AG09319 (cell line): ENCODE measurements around the gene ZNF653.

Source experiments
- DNase-seq: peaks from one replicate; pipeline ENCODE4 v3.0.0-alpha.2; 2010; ENCODE audit warnings: low read depth; ENCODE audit errors: extremely low read depth
- TF ChIP-seq, protein P1 (sequence below): IDR thresholded peaks from 2 replicates; pipeline ENCODE4 v1.5.1; 2011; ENCODE audit warnings: low read depth, mild to moderate bottlenecking, inconsistent platforms, low read length, moderate library complexity

ZNF653 gene

GRCh38 chr19:11450570-11451326 lies 54.9 kb downstream of the ZNF653 start:
- TF ChIP-seq, protein P1, sequence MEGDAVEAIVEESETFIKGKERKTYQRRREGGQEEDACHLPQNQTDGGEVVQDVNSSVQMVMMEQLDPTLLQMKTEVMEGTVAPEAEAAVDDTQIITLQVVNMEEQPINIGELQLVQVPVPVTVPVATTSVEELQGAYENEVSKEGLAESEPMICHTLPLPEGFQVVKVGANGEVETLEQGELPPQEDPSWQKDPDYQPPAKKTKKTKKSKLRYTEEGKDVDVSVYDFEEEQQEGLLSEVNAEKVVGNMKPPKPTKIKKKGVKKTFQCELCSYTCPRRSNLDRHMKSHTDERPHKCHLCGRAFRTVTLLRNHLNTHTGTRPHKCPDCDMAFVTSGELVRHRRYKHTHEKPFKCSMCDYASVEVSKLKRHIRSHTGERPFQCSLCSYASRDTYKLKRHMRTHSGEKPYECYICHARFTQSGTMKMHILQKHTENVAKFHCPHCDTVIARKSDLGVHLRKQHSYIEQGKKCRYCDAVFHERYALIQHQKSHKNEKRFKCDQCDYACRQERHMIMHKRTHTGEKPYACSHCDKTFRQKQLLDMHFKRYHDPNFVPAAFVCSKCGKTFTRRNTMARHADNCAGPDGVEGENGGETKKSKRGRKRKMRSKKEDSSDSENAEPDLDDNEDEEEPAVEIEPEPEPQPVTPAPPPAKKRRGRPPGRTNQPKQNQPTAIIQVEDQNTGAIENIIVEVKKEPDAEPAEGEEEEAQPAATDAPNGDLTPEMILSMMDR, result no peak
- DNase-seq, result no peak

DNA sequence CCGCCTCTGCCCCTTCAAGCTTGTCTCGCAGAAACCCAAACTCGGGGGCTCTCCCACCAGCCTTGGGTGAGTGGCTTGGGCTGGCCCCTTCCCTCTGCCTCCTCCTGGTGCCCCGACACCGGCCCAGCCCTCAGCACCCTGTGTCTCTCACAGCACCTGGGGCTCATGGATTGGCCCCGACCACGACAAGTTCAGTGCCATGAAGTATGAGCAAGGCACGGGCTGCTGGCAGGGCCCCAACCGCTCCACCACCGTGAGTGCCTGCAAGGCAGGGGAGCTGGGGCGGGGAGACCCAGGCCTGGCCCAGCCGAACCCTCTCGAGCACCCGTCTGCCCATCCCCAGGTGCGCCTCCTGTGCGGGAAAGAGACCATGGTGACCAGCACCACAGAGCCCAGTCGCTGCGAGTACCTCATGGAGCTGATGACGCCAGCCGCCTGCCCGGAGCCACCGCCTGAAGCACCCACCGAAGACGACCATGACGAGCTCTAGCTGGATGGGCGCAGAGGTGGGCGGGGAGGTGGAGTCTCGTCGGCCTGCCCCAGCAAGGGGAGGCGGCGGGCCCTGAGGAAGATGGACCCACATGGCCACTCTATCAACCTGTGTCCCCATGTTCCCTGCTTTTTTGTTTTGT lies 56.6 kb downstream of the ZNF653 start:
- no peak for DNase-seq
- TF ChIP-seq, protein P1, result no peak

DNA sequence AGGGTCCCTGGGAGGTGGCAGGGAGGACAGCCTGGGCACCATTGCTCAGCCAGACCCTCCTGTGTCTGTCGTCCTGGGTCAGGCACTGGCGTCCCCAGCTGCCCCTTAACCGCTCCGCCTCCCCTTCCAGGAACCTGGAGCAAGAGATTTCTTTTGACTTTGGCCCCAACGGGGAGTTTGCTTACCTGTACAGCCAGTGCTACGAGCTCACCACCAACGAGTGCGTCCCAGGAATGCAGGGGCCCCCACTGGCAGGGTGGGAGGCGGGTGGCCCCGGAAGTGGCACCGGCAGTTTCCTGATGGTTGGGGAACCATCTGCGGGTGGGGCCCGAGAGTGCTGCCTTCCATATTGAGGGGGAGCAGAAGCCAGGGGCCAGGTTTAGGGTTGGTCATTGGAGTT lies 57.2 kb downstream of the ZNF653 start:
- DNase-seq, result no peak
- TF ChIP-seq, protein P1, result no peak

DNA sequence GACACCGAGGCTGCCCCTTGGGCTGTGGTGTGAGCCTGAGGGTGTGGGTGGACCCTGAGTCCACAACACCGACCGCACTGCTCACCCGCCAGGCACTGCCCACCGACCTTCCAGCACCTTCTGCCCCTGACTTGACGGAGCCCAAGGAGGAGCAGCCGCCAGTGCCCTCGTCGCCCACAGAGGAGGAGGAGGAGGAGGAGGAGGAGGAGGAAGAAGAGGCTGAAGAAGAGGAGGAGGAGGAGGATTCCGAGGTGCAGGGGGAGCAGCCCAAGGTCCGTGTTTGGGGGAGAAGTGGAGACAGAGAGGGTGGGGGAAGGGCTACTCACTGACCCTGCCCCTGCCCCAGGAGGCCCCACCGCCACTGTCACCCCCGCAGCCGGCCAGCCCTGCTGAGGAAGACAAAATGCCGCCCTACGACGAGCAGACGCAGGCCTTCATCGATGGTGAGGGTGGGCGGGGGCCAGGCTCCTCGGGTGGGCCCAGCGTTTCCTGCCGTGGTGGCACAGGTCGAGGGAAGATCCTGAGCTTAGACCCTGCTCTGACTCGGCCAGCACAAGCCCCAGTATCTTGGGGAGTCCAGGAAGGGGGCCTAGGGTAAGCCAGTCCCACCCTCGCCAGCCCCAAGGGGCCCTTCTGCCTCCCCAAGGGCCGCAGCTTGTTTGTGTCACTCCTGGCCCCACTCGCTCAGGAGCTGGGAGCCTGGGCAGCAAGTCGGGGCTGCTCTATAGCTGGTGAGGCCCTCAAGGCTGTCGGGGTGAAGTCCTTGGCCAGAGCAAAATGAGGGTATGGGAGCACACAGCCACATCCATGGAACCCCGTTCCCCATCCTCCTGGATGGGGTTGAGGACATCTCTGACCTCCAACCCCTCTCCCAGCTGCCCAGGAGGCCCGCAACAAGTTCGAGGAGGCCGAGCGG lies 58.0 kb downstream of the ZNF653 start:
- no peak for DNase-seq

GRCh38 chr19:11446652-11447301 lies 58.9 kb downstream of the ZNF653 start:
- TF ChIP-seq, protein P1, result peak; percentile 71

More for the DNA sequence above, 58.0 kb downstream of the ZNF653 start:
- TF ChIP-seq, protein P1, result no peak

GRCh38 chr19:11446271-11446651 lies 59.4 kb downstream of the ZNF653 start:
- no peak for DNase-seq
- TF ChIP-seq, protein P1, result no peak

More at GRCh38 chr19:11446652-11447301, 58.9 kb downstream of the ZNF653 start:
- no peak for DNase-seq
